Trophoblast cell (in vitro differentiated cells and primary cell): ENCODE measurements around the gene NCAM1.

ENCODE experiments used
- DNase-seq, 2 donors: peaks; one replicate each; pipeline ENCODE4 v3.0.0-alpha.2; 2016
- H2AFZ ChIP-seq: 2 replicates; pipeline ENCODE4 v1.6.1; 2013; ENCODE audit warnings: low read length, moderate library complexity, mild to moderate bottlenecking; ENCODE audit not compliant: insufficient read depth, poor library complexity
- H2AK5ac ChIP-seq: 2 replicates; pipeline ENCODE4 v1.6.1; 2013; ENCODE audit warnings: mild to moderate bottlenecking, low read length
- H2BK120ac ChIP-seq: 2 replicates; pipeline ENCODE4 v1.6.1; 2013; ENCODE audit warnings: low read length, mild to moderate bottlenecking, moderate library complexity; ENCODE audit not compliant: insufficient read depth, poor library complexity
- H2BK12ac ChIP-seq: 2 replicates; pipeline ENCODE4 v1.6.1; 2013; ENCODE audit warnings: mild to moderate bottlenecking, low read length, moderate library complexity
- H2BK5ac ChIP-seq: 2 replicates; pipeline ENCODE4 v1.6.1; 2013; ENCODE audit warnings: low read length, low read depth, moderate library complexity, mild to moderate bottlenecking; ENCODE audit not compliant: poor library complexity
- H3K14ac ChIP-seq: 2 replicates; pipeline ENCODE4 v1.6.1; 2013; ENCODE audit warnings: mild to moderate bottlenecking, low read length
- H3K18ac ChIP-seq: 2 replicates; pipeline ENCODE4 v1.6.1; 2013; ENCODE audit warnings: mild to moderate bottlenecking, low read length
- H3K23ac ChIP-seq: 2 replicates; pipeline ENCODE4 v1.6.1; 2013; ENCODE audit warnings: low read length
- H3K27ac ChIP-seq: 2 replicates; pipeline ENCODE4 v1.5.1; 2013; ENCODE audit warnings: low read depth, mild to moderate bottlenecking, inconsistent platforms, low read length, moderate library complexity
- H3K27me3 ChIP-seq: 2 replicates; pipeline ENCODE4 v1.6.1; 2013; ENCODE audit warnings: inconsistent platforms, mild to moderate bottlenecking, low read length, moderate library complexity; ENCODE audit not compliant: insufficient read depth
- H3K36me3 ChIP-seq, 2 experiments: 1 replicate in 1 of 2; 2 replicates in 1 of 2; pipeline ENCODE4 v1.6.1; 2013; ENCODE audit warnings: low read length in 2 of 2, mild to moderate bottlenecking in 2 of 2, moderate library complexity in 1 of 2; ENCODE audit not compliant: insufficient read depth in 2 of 2, control insufficient read depth in 1 of 2
- H3K4ac ChIP-seq: 2 replicates; pipeline ENCODE4 v1.6.1; 2013; ENCODE audit warnings: low read depth, mild to moderate bottlenecking, low read length, moderate library complexity
- H3K4me1 ChIP-seq, 2 experiments: 1 replicate in 1 of 2; 2 replicates in 1 of 2; pipeline ENCODE4 v1.6.1; 2013; ENCODE audit warnings: low read length in 2 of 2, mild to moderate bottlenecking in 2 of 2, moderate library complexity in 1 of 2; ENCODE audit not compliant: insufficient read depth in 2 of 2, control insufficient read depth in 1 of 2
- H3K4me2 ChIP-seq: 2 replicates; pipeline ENCODE4 v1.6.1; 2013; ENCODE audit warnings: inconsistent platforms, mild to moderate bottlenecking, low read length, moderate library complexity
- H3K4me3 ChIP-seq: 2 replicates; pipeline ENCODE4 v1.5.1; 2013; ENCODE audit warnings: mild to moderate bottlenecking, low read depth, low read length, inconsistent platforms
- H3K79me1 ChIP-seq: one replicate; pipeline ENCODE4 v1.6.1; 2013; ENCODE audit warnings: low read length
- H3K79me2 ChIP-seq: 2 replicates; pipeline ENCODE4 v1.6.1; 2013; ENCODE audit warnings: low read length, mild to moderate bottlenecking; ENCODE audit not compliant: control insufficient read depth, insufficient read depth, poor library complexity
- H3K9ac ChIP-seq: 2 replicates; pipeline ENCODE4 v1.6.1; 2013; ENCODE audit warnings: mild to moderate bottlenecking, low read length
- H3K9me3 ChIP-seq: 2 replicates; pipeline ENCODE4 v1.6.1; 2013; ENCODE audit warnings: low read depth, mild to moderate bottlenecking, control low read depth, inconsistent platforms, low read length; ENCODE audit not compliant: insufficient read depth
- H4K12ac ChIP-seq: 2 replicates; pipeline ENCODE4 v1.6.1; 2013; ENCODE audit warnings: low read depth, mild to moderate bottlenecking, low read length, moderate library complexity
- H4K8ac ChIP-seq: 2 replicates; pipeline ENCODE4 v1.6.1; 2013; ENCODE audit warnings: low read depth, mild to moderate bottlenecking, low read length, moderate library complexity
- H4K91ac ChIP-seq: one replicate; pipeline ENCODE4 v1.6.1; 2013; ENCODE audit warnings: low read depth, mild to moderate bottlenecking, low read length, moderate library complexity
- WGBS: extraction: QIAGEN DNeasy Blood & Tissue Kit; methylation state at CpG from one replicate; pipeline ENCODE4 v1.1.7; 2013; ENCODE audit warnings: missing lambda C conversion rate; ENCODE audit not compliant: insufficient read length, insufficient coverage; ENCODE audit errors: extremely low coverage; 5-methylcytosine and 5-hydroxymethylcytosine counted together

Gene NCAM1

DNA sequence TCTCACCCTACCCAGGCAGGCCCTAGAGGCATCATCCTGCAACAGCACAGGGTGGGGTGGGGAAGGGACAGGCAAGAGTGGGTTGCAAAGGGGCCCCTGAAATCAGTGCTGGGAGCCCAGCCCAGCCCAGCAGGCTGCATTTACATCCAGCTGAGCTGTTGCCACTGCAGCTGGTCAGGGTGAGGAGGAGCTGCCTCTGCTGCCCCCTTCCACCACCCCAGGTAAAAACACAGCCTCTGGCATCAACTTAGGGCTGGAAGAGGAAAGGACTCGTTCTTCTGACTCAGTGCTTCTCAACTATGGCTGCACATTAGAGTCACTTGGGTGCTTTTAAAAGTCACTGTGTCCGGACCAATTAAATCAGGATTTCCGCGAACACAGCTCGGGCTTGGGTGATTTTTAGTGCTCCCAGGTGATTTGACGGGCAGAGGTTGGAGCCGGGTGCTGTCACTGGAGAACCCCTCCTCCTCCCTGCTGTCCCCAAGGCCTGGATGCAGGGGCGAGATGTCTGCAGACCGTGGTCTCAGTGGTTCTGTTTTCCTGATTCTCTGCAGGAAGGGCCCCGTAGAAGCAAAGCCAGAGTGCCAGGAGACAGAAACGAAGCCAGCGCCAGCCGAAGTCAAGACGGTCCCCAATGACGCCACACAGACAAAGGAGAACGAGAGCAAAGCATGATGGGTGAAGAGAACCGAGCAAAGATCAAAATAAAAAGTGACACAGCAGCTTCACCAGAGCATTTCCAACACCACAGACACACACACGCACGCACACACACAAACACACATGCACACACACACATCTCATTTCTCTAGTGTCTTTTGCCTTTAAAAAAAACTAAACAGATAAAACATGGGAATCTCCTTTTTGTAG lies 313.7 kb downstream of the NCAM1 start:
- H3K79me1 ChIP-seq: no peaks in the 10 kb centered on the region
- H3K27ac ChIP-seq: no peak overlapping the region
- no CpG with 5 or more reads among the region's 19 CpGs for WGBS
- no peak overlapping the region for H3K4me2 ChIP-seq
- H3K18ac ChIP-seq: no peak overlapping the region
- H3K14ac ChIP-seq: no peak overlapping the region
- no peaks in the 10 kb centered on the region for H3K4me1 ChIP-seq
- DNase-seq: peak in 1 of 2 donors; percentile 16
- H2BK5ac ChIP-seq: no peak overlapping the region
- H3K9ac ChIP-seq: no peak overlapping the region
- no peaks in the 10 kb centered on the region for H3K27me3 ChIP-seq
- H2BK12ac ChIP-seq: no peak overlapping the region
- no peak overlapping the region for H4K12ac ChIP-seq
- H3K4me3 ChIP-seq: no peak overlapping the region
- H3K36me3 ChIP-seq: no peaks in the 10 kb centered on the region
- no peak overlapping the region for H2BK120ac ChIP-seq
- H4K8ac ChIP-seq: no peak overlapping the region
- no peak overlapping the region for H3K4ac ChIP-seq
- no peak overlapping the region for H3K23ac ChIP-seq
- no peaks in the 10 kb centered on the region for H3K79me2 ChIP-seq
- H4K91ac ChIP-seq: no peak overlapping the region
- no peaks in the 10 kb centered on the region for H3K9me3 ChIP-seq
- no peak overlapping the region for H2AFZ ChIP-seq
- no peak overlapping the region for H2AK5ac ChIP-seq

- no peak overlapping the region for H2AK5ac ChIP-seq
- no peaks in the 10 kb centered on the region for H3K4me1 ChIP-seq
- WGBS: no CpG with 5 or more reads among the region's 7 CpGs
- H3K4ac ChIP-seq: no peak overlapping the region
- no peaks in the 10 kb centered on the region for H3K36me3 ChIP-seq
- H3K18ac ChIP-seq: no peak overlapping the region
- H3K27ac ChIP-seq: no peak overlapping the region
- H2BK120ac ChIP-seq: no peak overlapping the region
- no peak overlapping the region for H4K8ac ChIP-seq
- no peak overlapping the region for H3K9ac ChIP-seq
- no peak overlapping the region for H3K4me3 ChIP-seq
- no peak overlapping the region for H2AFZ ChIP-seq
- H3K4me2 ChIP-seq: no peak overlapping the region
- H3K9me3 ChIP-seq: no peaks in the 10 kb centered on the region
- no peak overlapping the region for H3K23ac ChIP-seq
- no peaks in the 10 kb centered on the region for H3K79me2 ChIP-seq
- no peak overlapping the region for H3K14ac ChIP-seq
- DNase-seq: no peak
- no peaks in the 10 kb centered on the region for H3K27me3 ChIP-seq
- no peak overlapping the region for H2BK12ac ChIP-seq
- no peak overlapping the region for H4K91ac ChIP-seq
- H2BK5ac ChIP-seq: no peak overlapping the region
- H4K12ac ChIP-seq: no peak overlapping the region
- no peaks in the 10 kb centered on the region for H3K79me1 ChIP-seq
Measured at GRCh38 chr11:113275602-113276001, 314.4 kb downstream of the NCAM1 start.

GRCh38 chr11:113276466-113276865 lies 315.2 kb downstream of the NCAM1 start:
- Histone ChIP-seq H3K4me1 (no peaks in the 10 kb centered on the region), H3K4me2 (no peak overlapping the region), H3K4me3 (no peak overlapping the region), H2BK12ac (no peak overlapping the region), H3K27me3 (no peaks in the 10 kb centered on the region), H2AK5ac (no peak overlapping the region), H3K9ac (no peak overlapping the region), H3K18ac (no peak overlapping the region), H2BK120ac (no peak overlapping the region), H3K14ac (no peak overlapping the region), H3K23ac (no peak overlapping the region), H3K9me3 (no peaks in the 10 kb centered on the region), H3K36me3 (no peaks in the 10 kb centered on the region), H3K79me1 (no peaks in the 10 kb centered on the region), H4K8ac (no peak overlapping the region), H2BK5ac (no peak overlapping the region), H4K91ac (no peak overlapping the region), H3K27ac (no peak overlapping the region), H3K4ac (no peak overlapping the region), H4K12ac (no peak overlapping the region), H3K79me2 (no peaks in the 10 kb centered on the region), H2AFZ (no peak overlapping the region)
- no CpG with 5 or more reads among the region's 2 CpGs for WGBS
- no peak for DNase-seq

- Histone ChIP-seq H3K4ac (no peak overlapping the region), H4K8ac (no peak overlapping the region), H2AFZ (no peak overlapping the region), H3K14ac (no peak overlapping the region), H2BK5ac (no peak overlapping the region), H2AK5ac (no peak overlapping the region), H3K9ac (no peak overlapping the region), H3K79me2 (no peaks in the 10 kb centered on the region), H3K27ac (no peak overlapping the region), H3K9me3 (no peaks in the 10 kb centered on the region), H3K4me1 (no peaks in the 10 kb centered on the region), H4K91ac (no peak overlapping the region), H3K36me3 (no peaks in the 10 kb centered on the region), H3K4me2 (no peak overlapping the region), H2BK120ac (no peak overlapping the region), H3K4me3 (no peak overlapping the region), H3K18ac (no peak overlapping the region), H3K23ac (no peak overlapping the region), H2BK12ac (no peak overlapping the region), H4K12ac (no peak overlapping the region), H3K79me1 (no peaks in the 10 kb centered on the region), H3K27me3 (no peaks in the 10 kb centered on the region)
- no peak for DNase-seq
- no CpG with 5 or more reads among the region's 5 CpGs for WGBS
Measured at GRCh38 chr11:113277907-113278306, 316.7 kb downstream of the NCAM1 start.
